IMR-90 (cell line): ENCODE data around the gene COL4A1. TPM values are rescaled to one million over a fixed set of nuclear protein-coding genes. Genes with fewer than 3 reads are reported as not detected.
A peak's percentile ranks its signal among the peaks of the same experiment; 100 is the strongest.

Source experiments
- ATAC-seq: fragments of 200-7000 bp; cut with Tn5 transposase; 2 replicates; pipeline ENCODE4 v1.9.1; 2020; ENCODE audit warnings: low read depth, mild to moderate bottlenecking, moderate library complexity
- BruUV-seq: library from RNA; stranded (reverse); fragments of 400-500 nt; replicated peaks from 2 replicates; lab custom pipeline; 2021; lab: Mats Ljungman, UMichigan
- CTCF ChIA-PET: fragments of 300-600 bp; formaldehyde crosslinking; extraction: SDS; loops from one replicate; lab custom pipeline; 2021; ENCODE audit warnings: antibody characterized with exemption; lab: Yijun Ruan, JAX
- POLR2A ChIA-PET: fragments of 300-600 bp; sonication (Branson Sonifier 250); formaldehyde crosslinking; loops from one replicate; lab custom pipeline; 2022; ENCODE audit warnings: antibody characterized with exemption; ENCODE audit not compliant: unreplicated experiment; lab: Charles Lee
- DNase-seq: peaks from one replicate; pipeline ENCODE4 v3.0.0; 2013
- H2AFZ ChIP-seq: replicated peaks from 2 replicates; pipeline ENCODE3; 2013; ENCODE audit warnings: low read length, mild to moderate bottlenecking; ENCODE audit not compliant: poor library complexity
- H2AK5ac ChIP-seq: 2 replicates; pipeline ENCODE4 v1.6.1; 2013; ENCODE audit warnings: low read depth, low read length, inconsistent platforms
- H2AK9ac ChIP-seq: replicated peaks from 2 replicates; pipeline ENCODE3; 2013; ENCODE audit warnings: mild to moderate bottlenecking, low read depth, low read length, moderate library complexity; ENCODE audit not compliant: poor library complexity
- H2BK120ac ChIP-seq: 2 replicates; pipeline ENCODE4 v1.6.1; 2013; ENCODE audit warnings: low read depth, low read length, inconsistent platforms
- H2BK15ac ChIP-seq: 3 replicates; pipeline ENCODE4 v1.6.1; 2013; ENCODE audit warnings: low read depth, low read length, inconsistent platforms
- H2BK20ac ChIP-seq: 2 replicates; pipeline ENCODE4 v1.6.1; 2013; ENCODE audit warnings: low read depth, mild to moderate bottlenecking, inconsistent platforms, low read length, moderate library complexity
- H2BK5ac ChIP-seq: 2 replicates; pipeline ENCODE4 v1.6.1; 2013; ENCODE audit warnings: mild to moderate bottlenecking, low read depth, low read length, inconsistent platforms; ENCODE audit not compliant: poor library complexity, severe bottlenecking
- H3K14ac ChIP-seq: replicated peaks from 2 replicates; pipeline ENCODE4 v1.6.1; 2013; ENCODE audit warnings: low read depth, low read length, inconsistent platforms
- H3K18ac ChIP-seq: 2 replicates; pipeline ENCODE4 v1.6.1; 2013; ENCODE audit warnings: low read depth, low read length, control low read depth
- H3K23ac ChIP-seq: 2 replicates; pipeline ENCODE4 v1.6.1; 2013; ENCODE audit warnings: low read depth, low read length, inconsistent platforms
- H3K27ac ChIP-seq: 2 replicates; pipeline ENCODE4 v1.5.1; 2013; ENCODE audit warnings: mild to moderate bottlenecking, control low read depth, low read length; ENCODE audit not compliant: insufficient read depth
- H3K27me3 ChIP-seq: 2 replicates; pipeline ENCODE4 v1.6.1; 2013; ENCODE audit warnings: low read length; ENCODE audit not compliant: control insufficient read depth, insufficient read depth
- H3K36me3 ChIP-seq: 2 replicates; pipeline ENCODE4 v1.6.1; 2013; ENCODE audit warnings: low read length, mixed read lengths; ENCODE audit not compliant: control insufficient read depth, insufficient read depth
- H3K4ac ChIP-seq: 2 replicates; pipeline ENCODE4 v1.6.1; 2013; ENCODE audit warnings: low read depth, low read length, inconsistent platforms
- H3K4me1 ChIP-seq: 2 replicates; pipeline ENCODE4 v1.6.1; 2013; ENCODE audit warnings: low read length, mixed read lengths; ENCODE audit not compliant: control insufficient read depth, insufficient read depth
- H3K4me2 ChIP-seq: 2 replicates; pipeline ENCODE4 v1.6.1; 2013; ENCODE audit warnings: low read depth, mild to moderate bottlenecking, control low read depth, low read length, moderate library complexity
- H3K4me3 ChIP-seq: 2 replicates; pipeline ENCODE4 v1.5.1; 2013; ENCODE audit warnings: low read depth, mild to moderate bottlenecking, control low read depth, low read length, moderate library complexity; ENCODE audit not compliant: insufficient read depth
- H3K56ac ChIP-seq: 2 replicates; pipeline ENCODE4 v1.6.1; 2013; ENCODE audit warnings: low read length, inconsistent platforms; ENCODE audit not compliant: insufficient read depth; ENCODE audit errors: extremely low read depth
- H3K79me1 ChIP-seq, 2 experiments: 2 replicates each; pipeline ENCODE4 v1.6.1; 2013; ENCODE audit warnings: low read length in 2 of 2, inconsistent platforms in 1 of 2, low read depth in 1 of 2
- H3K9ac ChIP-seq: 2 replicates; pipeline ENCODE4 v1.6.1; 2013; ENCODE audit warnings: low read depth, low read length, control low read depth
- H3K9me1 ChIP-seq: 2 replicates; pipeline ENCODE4 v1.6.1; 2013; ENCODE audit warnings: low read length, inconsistent platforms; ENCODE audit not compliant: insufficient read depth
- H3K9me3 ChIP-seq: 2 replicates; pipeline ENCODE4 v1.6.1; 2013; ENCODE audit warnings: low read length; ENCODE audit not compliant: control insufficient read depth, insufficient read depth
- H4K20me1 ChIP-seq: 2 replicates; pipeline ENCODE4 v1.6.1; 2013; ENCODE audit warnings: low read length, inconsistent platforms; ENCODE audit not compliant: insufficient read depth
- H4K5ac ChIP-seq: 2 replicates; pipeline ENCODE4 v1.6.1; 2013; ENCODE audit warnings: mild to moderate bottlenecking, low read depth, low read length, control low read depth
- H4K8ac ChIP-seq, 2 experiments: 2 replicates each; pipeline ENCODE4 v1.6.1; 2013; ENCODE audit warnings: low read depth in 2 of 2, low read length in 2 of 2, control low read depth in 1 of 2, inconsistent platforms in 1 of 2
- H4K91ac ChIP-seq: 2 replicates; pipeline ENCODE4 v1.6.1; 2013; ENCODE audit warnings: low read depth, low read length, inconsistent platforms; ENCODE audit not compliant: insufficient read depth
- BHLHE40 ChIP-seq: fragments of 150-350 bp; IDR thresholded peaks from 2 replicates; pipeline ENCODE4 v1.6.1; 2016; ENCODE audit warnings: mild to moderate bottlenecking, low read depth, low read length
- CEBPB ChIP-seq: IDR thresholded peaks from 2 replicates; pipeline ENCODE4 v1.6.1; 2012; ENCODE audit warnings: low read depth, low read length, improper control_type of control experiment
- CHD1 ChIP-seq: IDR thresholded peaks from 2 replicates; pipeline ENCODE4 v1.6.1; 2012; ENCODE audit warnings: low read depth, low read length, improper control_type of control experiment
- MAFK ChIP-seq: IDR thresholded peaks from 2 replicates; pipeline ENCODE4 v1.6.1; 2012; ENCODE audit warnings: low read depth, low read length, improper control_type of control experiment
- MAZ ChIP-seq: IDR thresholded peaks from 2 replicates; pipeline ENCODE4 v1.6.1; 2012; ENCODE audit warnings: low read depth, mild to moderate bottlenecking, low read length, improper control_type of control experiment, moderate library complexity, borderline replicate concordance
- POLR2A ChIP-seq: IDR thresholded peaks from 2 replicates; pipeline ENCODE4 v1.6.1; 2012; ENCODE audit warnings: mild to moderate bottlenecking, low read depth, low read length
- SMC3 ChIP-seq: fragments of 150-350 bp; IDR thresholded peaks from 2 replicates; pipeline ENCODE4 v1.6.1; 2016; ENCODE audit warnings: low read depth, mild to moderate bottlenecking, antibody characterized with exemption, low read length, moderate library complexity
- WGBS, 2 experiments: methylation state at CpG; one replicate each; pipeline versions ENCODE4 v1.1.5 to v1.1.7; 2013; ENCODE audit warnings: missing lambda C conversion rate in 2 of 2; ENCODE audit not compliant: insufficient read length in 1 of 2; ENCODE audit errors: extremely low coverage in 2 of 2; 5-methylcytosine and 5-hydroxymethylcytosine counted together
- dilution Hi-C: fragments of 300-500 bp; cut with HindIII; formaldehyde crosslinking; loops from one replicate; pipeline ENCODE4 v1.14.3; 2018; ENCODE audit warnings: low sequenced_read_pairs; ENCODE audit not compliant: unreplicated experiment
- in situ Hi-C: fragments of 300-500 bp; cut with MboI; formaldehyde crosslinking; loops from 3 replicates; pipeline ENCODE4 v1.14.3; 2019; ENCODE audit warnings: low sequenced_read_pairs, inconsistent platforms, mixed read lengths
- intact Hi-C: fragments of 100-400 bp; cut with micrococcal nuclease; formaldehyde crosslinking; loops from 2 replicates; pipeline ENCODE4 v1.10.0; 2022
- polyA plus RNA-seq, 3 experiments: library from polyadenylated mRNA; depleted of rRNA; stranded (reverse); fragments of >200 nt; gene quantifications; 2 replicates each; pipeline ENCODE4 v1.2.3, GENCODE V29; 2012; ENCODE audit warnings: low replicate concordance in 1 of 3
- total RNA-seq: library from RNA; depleted of rRNA; stranded (reverse); fragments of >200 nt; gene quantifications from 2 replicates; pipeline ENCODE4 v1.2.3, GENCODE V29; 2012

The COL4A1 gene
- total and polyA plus RNA-seq, 2 of the 4 experiments (the other 2 are of a cell fraction): 230 to 337 TPM

DNA sequence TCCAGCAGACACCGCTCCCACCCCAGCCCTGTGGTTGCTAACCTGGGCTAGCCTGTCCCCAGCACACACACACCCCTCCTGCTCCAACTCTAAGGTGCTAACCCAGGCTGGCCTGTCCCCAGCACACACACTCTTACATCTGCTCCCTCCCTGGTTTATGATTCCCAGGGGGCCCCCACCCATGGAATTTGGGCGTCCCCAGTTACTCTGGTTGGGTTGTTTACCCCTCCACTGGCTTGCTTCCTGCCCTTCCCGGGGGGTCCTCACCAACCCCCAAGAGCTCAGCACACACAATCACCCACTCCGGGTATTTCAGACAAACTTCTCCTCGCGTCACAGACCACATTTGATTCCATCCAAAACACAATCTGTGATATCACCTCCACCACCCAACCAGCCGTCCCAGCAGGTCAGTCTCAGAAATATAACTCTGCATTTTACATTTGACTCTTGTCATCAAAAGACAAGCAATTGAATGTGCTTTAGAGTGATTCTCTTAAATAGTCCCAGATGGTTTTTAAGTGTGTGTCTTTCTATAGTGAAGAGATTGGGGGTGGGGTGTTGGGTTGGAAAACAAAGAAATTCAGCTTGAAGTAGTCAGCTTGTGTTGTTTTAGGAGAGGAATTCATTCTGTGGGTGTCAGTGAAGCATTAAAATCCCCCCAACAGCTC is 20.2 kb upstream of the COL4A1 start:
- ATAC-seq: no peak
- Histone ChIP-seq H2AFZ (no peak overlapping the region), H3K4ac (peak overlapping the region; percentile 81), H2BK15ac (peak overlapping the region; percentile 58; the same call in 2 of the 3 replicates), H2AK9ac (peak overlapping the region; percentile 26), H3K56ac (0 out of 2 replicates have a peak overlapping the region, but pooled peaks have one; percentile 25), H4K20me1 (peaks cover 58% of the 10 kb centered on the region), H3K4me1 (peaks cover 58% of the 10 kb centered on the region), H2AK5ac (peak overlapping the region; percentile 91), H3K4me3 (no peak overlapping the region), H3K36me3 (peaks cover 12% of the 10 kb centered on the region), H3K27me3 (no peaks in the 10 kb centered on the region), H3K14ac (peak overlapping the region; percentile 80), H3K9me1 (peaks cover 53% of the 10 kb centered on the region), H2BK20ac (no peak overlapping the region; the same call in 1 of the 2 replicates), H4K91ac (peak overlapping the region; percentile 53; the same call in 1 of the 2 replicates), H3K4me2 (no peak overlapping the region; the same call in 1 of the 2 replicates), H3K27ac (peak overlapping the region; percentile 56), H3K23ac (peak overlapping the region; percentile 93), H3K9me3 (no peaks in the 10 kb centered on the region), H4K8ac (peak overlapping the region; percentile 16 to 80; a peak in 3 of 4 replicates), H3K18ac (peak overlapping the region; percentile 52), H3K79me1 (peaks cover 33 to 87% of the 10 kb centered on the region in 2 experiments), H4K5ac (peak overlapping the region; percentile 10), H3K9ac (peak overlapping the region; percentile 31; the same call in 1 of the 2 replicates), H2BK5ac (peak overlapping the region; percentile 95), H2BK120ac (peak overlapping the region; percentile 72)
- WGBS, 2 experiments: 0% methylated on average over 1 of the region's 7 CpGs; no CpG with 5 or more reads in 1 of the 2 experiments
- no peak for DNase-seq
- intact Hi-C loops: no loop called here
- CTCF ChIA-PET: interaction anchor here (1.5 kb wide), 1 partner anchor 18 kb away, joined by 3 read pairs; no protein-coding TSS in a partner anchor
- no peak for TF ChIP-seq MAFK
- no peak for TF ChIP-seq BHLHE40
- TF ChIP-seq CEBPB: no peak
- TF ChIP-seq CHD1: no peak
- TF ChIP-seq SMC3: no peak
- TF ChIP-seq POLR2A: peak; percentile 16; the same call in 1 of the 2 replicates
- TF ChIP-seq MAZ: peak; percentile 100
- in situ Hi-C loops: no loop called here
- BruUV-seq: no TSS peak
- POLR2A ChIA-PET: interaction anchor here (0.5 kb wide), 1 partner anchor 20 kb away, joined by 3 read pairs; the partner anchor contains the start of genes COL4A1 and COL4A2
- dilution Hi-C loops: no loop called here
